Osteoblast (primary cell): ENCODE data around the gene WNT1. TPM values are rescaled to one million over a fixed set of nuclear protein-coding genes. Genes with fewer than 3 reads are reported as not detected.

ENCODE experiments used
- DNase-seq: peaks from one replicate; pipeline ENCODE4 v3.0.0; 2011; ENCODE audit warnings: low spot score, mixed read lengths; ENCODE audit not compliant: insufficient read length; ENCODE audit errors: missing footprints
- H2AFZ ChIP-seq: 2 replicates; pipeline ENCODE4 v1.6.0; 2011; ENCODE audit warnings: mild to moderate bottlenecking, low read length
- H3K27ac ChIP-seq: 2 replicates; pipeline ENCODE4 v1.5.1; 2011; ENCODE audit warnings: mild to moderate bottlenecking, low read depth, low read length, moderate library complexity
- H3K27me3 ChIP-seq: 2 replicates; pipeline ENCODE4 v1.6.0; 2012; ENCODE audit warnings: mild to moderate bottlenecking, control low read depth, inconsistent platforms, low read length, moderate library complexity; ENCODE audit not compliant: insufficient read depth
- H3K36me3 ChIP-seq: 2 replicates; pipeline ENCODE4 v1.5.1; 2011; ENCODE audit warnings: mild to moderate bottlenecking, low read length, control low read depth, moderate library complexity; ENCODE audit not compliant: insufficient read depth
- H3K4me1 ChIP-seq: 2 replicates; pipeline ENCODE4 v1.5.1; 2011; ENCODE audit warnings: mild to moderate bottlenecking, low read length, control low read depth, moderate library complexity; ENCODE audit not compliant: insufficient read depth
- H3K4me2 ChIP-seq: 2 replicates; pipeline ENCODE4 v1.6.0; 2011; ENCODE audit warnings: mild to moderate bottlenecking, low read length; ENCODE audit not compliant: insufficient read depth
- H3K4me3 ChIP-seq: fragments of 200-600 bp; sonication (generic); 3 replicates; pipeline ENCODE4 v1.5.1; 2012; ENCODE audit warnings: mild to moderate bottlenecking, low read length, inconsistent platforms; ENCODE audit not compliant: insufficient read depth
- H3K79me2 ChIP-seq: 2 replicates; pipeline ENCODE4 v1.6.0; 2012; ENCODE audit warnings: mild to moderate bottlenecking, low read length, control low read depth, inconsistent platforms; ENCODE audit not compliant: insufficient read depth
- H3K9me3 ChIP-seq: 2 replicates; pipeline ENCODE4 v1.5.1; 2011; ENCODE audit warnings: low read depth, low read length, control low read depth
- H4K20me1 ChIP-seq: 2 replicates; pipeline ENCODE4 v1.6.0; 2012; ENCODE audit warnings: mild to moderate bottlenecking, low read length, control low read depth; ENCODE audit not compliant: insufficient read depth
- total RNA-seq: library from RNA; depleted of rRNA; stranded (reverse); fragments of >200 nt; gene quantifications from 2 replicates; pipeline ENCODE4 v1.2.3, GENCODE V29; 2012
- TF ChIP-seq, protein P1 (sequence below): IDR thresholded peaks from 2 replicates; pipeline ENCODE4 v1.5.1; 2011; ENCODE audit warnings: mild to moderate bottlenecking, low read depth, low read length, moderate library complexity; ENCODE audit errors: extremely low read depth

The WNT1 gene
- total RNA-seq, 1 donor: not detected

DNA sequence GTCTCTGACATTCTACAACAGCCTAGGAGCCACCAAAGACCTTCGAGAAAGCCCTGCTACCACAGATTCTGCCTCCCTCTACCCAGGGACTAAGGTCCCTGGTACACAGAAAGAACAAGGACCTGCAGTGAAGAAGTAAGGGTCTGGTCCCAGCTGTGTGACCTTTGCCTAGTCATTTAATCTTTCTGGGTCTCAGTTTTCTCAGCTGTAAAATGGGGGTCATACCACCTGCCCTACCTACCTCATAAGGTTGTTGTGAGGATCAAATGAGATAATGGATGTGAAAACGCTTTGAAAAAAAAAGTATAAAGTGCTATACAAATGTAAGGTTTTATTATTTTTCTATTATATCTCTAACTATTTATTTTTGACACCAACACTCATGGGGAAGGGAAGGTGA lies 45.7 kb downstream of the WNT1 start:
- H3K27me3 ChIP-seq: no peaks in the 10 kb centered on the region
- no peak overlapping the region for H3K4me3 ChIP-seq
- peaks cover 76% of the 10 kb centered on the region for H3K36me3 ChIP-seq
- H3K4me1 ChIP-seq: peaks cover 11% of the 10 kb centered on the region
- peaks cover 6% of the 10 kb centered on the region for H4K20me1 ChIP-seq
- H3K27ac ChIP-seq: no peak overlapping the region
- no peak overlapping the region for H3K4me2 ChIP-seq
- TF ChIP-seq, protein P1, sequence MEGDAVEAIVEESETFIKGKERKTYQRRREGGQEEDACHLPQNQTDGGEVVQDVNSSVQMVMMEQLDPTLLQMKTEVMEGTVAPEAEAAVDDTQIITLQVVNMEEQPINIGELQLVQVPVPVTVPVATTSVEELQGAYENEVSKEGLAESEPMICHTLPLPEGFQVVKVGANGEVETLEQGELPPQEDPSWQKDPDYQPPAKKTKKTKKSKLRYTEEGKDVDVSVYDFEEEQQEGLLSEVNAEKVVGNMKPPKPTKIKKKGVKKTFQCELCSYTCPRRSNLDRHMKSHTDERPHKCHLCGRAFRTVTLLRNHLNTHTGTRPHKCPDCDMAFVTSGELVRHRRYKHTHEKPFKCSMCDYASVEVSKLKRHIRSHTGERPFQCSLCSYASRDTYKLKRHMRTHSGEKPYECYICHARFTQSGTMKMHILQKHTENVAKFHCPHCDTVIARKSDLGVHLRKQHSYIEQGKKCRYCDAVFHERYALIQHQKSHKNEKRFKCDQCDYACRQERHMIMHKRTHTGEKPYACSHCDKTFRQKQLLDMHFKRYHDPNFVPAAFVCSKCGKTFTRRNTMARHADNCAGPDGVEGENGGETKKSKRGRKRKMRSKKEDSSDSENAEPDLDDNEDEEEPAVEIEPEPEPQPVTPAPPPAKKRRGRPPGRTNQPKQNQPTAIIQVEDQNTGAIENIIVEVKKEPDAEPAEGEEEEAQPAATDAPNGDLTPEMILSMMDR: no peak
- no peak for DNase-seq
- peaks cover 9% of the 10 kb centered on the region for H3K79me2 ChIP-seq
- H3K9me3 ChIP-seq: no peaks in the 10 kb centered on the region
- no peak overlapping the region for H2AFZ ChIP-seq

DNA sequence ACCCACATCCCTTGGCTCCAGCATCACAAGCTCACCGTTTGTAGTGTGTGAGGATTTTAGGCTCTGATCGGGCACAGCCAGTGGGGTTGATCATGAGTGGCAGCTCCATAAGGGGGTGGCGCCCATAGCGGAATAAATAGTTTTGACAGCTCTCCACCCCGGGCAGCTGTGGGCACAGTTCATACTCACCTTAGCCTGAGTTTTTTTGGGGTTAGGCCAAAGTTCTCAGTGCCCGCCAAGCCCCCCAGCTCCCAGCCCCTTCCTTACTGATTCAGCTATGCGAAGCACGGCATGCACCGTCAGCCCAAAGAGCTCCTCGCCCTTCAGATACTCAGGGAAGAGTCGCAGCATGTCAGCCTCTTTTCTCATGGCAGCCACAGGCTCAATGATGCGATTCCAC lies 46.4 kb downstream of the WNT1 start:
- H4K20me1 ChIP-seq: peaks cover 6% of the 10 kb centered on the region
- H3K27me3 ChIP-seq: no peaks in the 10 kb centered on the region
- H3K4me1 ChIP-seq: peaks cover 5% of the 10 kb centered on the region
- H3K4me3 ChIP-seq: no peak overlapping the region
- H2AFZ ChIP-seq: no peak overlapping the region
- peak; percentile 53 for DNase-seq
- no peak overlapping the region for H3K4me2 ChIP-seq
- TF ChIP-seq, protein P1: no peak
- H3K27ac ChIP-seq: no peak overlapping the region
- peaks cover 83% of the 10 kb centered on the region for H3K36me3 ChIP-seq
- no peaks in the 10 kb centered on the region for H3K9me3 ChIP-seq
- peaks cover 11% of the 10 kb centered on the region for H3K79me2 ChIP-seq

- Histone ChIP-seq H2AFZ (no peak overlapping the region), H3K27me3 (no peaks in the 10 kb centered on the region), H3K27ac (no peak overlapping the region), H3K79me2 (peaks cover 11% of the 10 kb centered on the region), H3K4me2 (no peak overlapping the region), H3K9me3 (no peaks in the 10 kb centered on the region), H3K4me3 (no peak overlapping the region), H3K4me1 (no peaks in the 10 kb centered on the region), H3K36me3 (peaks cover 89% of the 10 kb centered on the region), H4K20me1 (peaks cover 6% of the 10 kb centered on the region)
- TF ChIP-seq, protein P1: no peak
- DNase-seq: no peak
Observed at GRCh38 chr12:49025463-49025862, 47.3 kb downstream of the WNT1 start.

DNA sequence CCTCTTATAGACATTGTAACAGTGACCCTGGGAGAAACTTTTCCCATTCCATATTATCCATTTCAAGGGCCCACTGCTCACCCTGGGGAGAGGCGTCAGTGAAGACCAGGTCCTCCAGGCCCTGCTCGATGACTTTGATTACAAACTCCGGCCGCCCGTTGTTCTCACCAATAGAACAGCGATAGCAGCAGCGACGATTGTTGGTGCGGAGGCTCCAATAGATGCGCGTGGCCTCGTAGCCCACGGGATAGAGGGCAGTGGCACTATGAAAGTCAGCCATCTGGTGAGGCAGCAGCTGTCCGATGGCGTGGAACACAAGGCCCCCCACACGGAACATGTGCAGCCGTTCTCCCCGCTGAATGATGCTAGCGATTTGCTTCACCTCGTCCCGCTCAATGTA lies 48.0 kb downstream of the WNT1 start:
- Histone ChIP-seq H3K9me3 (no peaks in the 10 kb centered on the region), H3K4me2 (no peak overlapping the region), H3K4me3 (no peak overlapping the region), H3K36me3 (peaks cover 93% of the 10 kb centered on the region), H3K27ac (no peak overlapping the region), H4K20me1 (peaks cover 7% of the 10 kb centered on the region), H3K4me1 (no peaks in the 10 kb centered on the region), H2AFZ (no peak overlapping the region), H3K27me3 (no peaks in the 10 kb centered on the region), H3K79me2 (peaks cover 13% of the 10 kb centered on the region)
- TF ChIP-seq, protein P1: no peak
- peak; percentile 45 for DNase-seq
